T-helper 1 cell treated with Interleukin-12 subunit alpha and Interleukin-12 subunit beta and Interleukin-4 antibody, amounts not matched to agents 30 ng/mL and 1 ng/mL, for 36 hours (primary cell): ENCODE results near the gene SMOC2. TPM values are rescaled to one million over a fixed set of nuclear protein-coding genes. Genes with fewer than 3 reads are reported as not detected.

Experiments used
- intact Hi-C: fragments of 100-400 bp; cut with micrococcal nuclease; formaldehyde crosslinking; loops from one replicate; pipeline ENCODE4 v1.15.1; 2024
- total RNA-seq: library from RNA; stranded (reverse); gene quantifications from 2 replicates; pipeline ENCODE4 v1.2.3, GENCODE V29; 2022

Gene SMOC2
- total RNA-seq, 1 donor from 2014 or later, result not detected

DNA sequence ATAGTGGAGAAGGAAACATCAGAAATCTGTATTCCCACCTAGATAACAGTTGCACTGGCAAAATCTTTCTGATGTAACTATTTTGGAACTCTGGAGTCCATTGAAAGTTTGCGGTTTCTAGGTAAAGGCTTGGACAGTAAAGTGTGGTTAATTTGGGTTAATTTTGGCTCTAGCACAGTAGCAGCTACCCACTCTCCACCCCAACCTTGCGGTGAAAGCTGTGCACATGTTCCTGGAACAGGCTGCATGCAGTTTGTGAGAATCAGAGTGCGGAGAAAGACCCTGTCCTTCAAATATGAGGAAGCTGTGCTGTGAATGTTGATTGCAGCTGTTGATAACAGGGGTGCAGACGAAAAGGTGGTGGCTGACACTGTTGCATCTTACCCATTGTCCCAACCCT, 38.4 kb downstream of the SMOC2 start:
- intact Hi-C loops, result no loop called here

- intact Hi-C loops, result no loop called here
Observed at GRCh38 chr6:168480481-168480880, 39.5 kb downstream of the SMOC2 start.

- intact Hi-C loops, result no loop called here
Observed at GRCh38 chr6:168485818-168486217, 44.8 kb downstream of the SMOC2 start.

DNA sequence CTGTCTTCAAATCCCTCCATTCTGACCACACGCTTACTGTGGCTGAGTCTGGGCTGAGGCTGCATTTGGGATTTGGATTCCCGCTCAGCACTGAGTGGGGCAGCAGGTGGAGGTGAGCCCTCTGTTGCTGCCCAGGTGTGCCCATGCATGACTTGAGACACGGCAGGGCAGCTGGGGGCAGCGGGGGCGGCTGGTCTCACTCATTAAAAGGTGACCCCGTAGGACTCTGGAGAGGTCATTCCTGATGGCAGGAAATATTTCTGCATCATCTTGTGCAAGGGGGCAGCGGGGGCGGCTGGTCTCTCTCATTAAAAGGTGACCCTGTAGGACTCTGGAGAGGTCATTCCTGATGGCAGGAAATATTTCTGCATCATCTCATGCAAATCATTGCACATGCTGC, 49.8 kb downstream of the SMOC2 start:
- intact Hi-C loops, result no loop called here

GRCh38 chr6:168493976-168494375, 53.0 kb downstream of the SMOC2 start:
- intact Hi-C loops, result no loop called here

DNA sequence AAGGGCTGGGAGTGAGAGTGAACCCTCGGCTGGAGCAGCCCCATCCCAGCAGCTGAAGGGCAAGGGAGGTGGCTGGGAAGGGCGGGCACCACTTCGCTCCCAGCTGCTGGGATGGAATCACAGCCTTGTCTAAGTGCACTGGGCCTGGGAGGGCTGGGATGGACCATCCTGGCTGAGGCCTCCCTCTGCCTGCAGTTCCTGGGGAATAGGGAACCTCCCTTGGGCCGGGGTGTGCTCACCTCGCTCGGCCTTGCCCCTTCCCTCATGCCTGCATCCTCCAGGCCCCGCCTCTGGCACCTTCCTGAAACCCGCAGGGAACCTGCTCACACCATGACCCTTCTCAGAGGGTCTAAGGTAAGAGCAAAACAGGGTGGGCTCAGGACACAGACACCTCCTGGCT, 53.7 kb downstream of the SMOC2 start:
- intact Hi-C loops, result no loop called here

DNA sequence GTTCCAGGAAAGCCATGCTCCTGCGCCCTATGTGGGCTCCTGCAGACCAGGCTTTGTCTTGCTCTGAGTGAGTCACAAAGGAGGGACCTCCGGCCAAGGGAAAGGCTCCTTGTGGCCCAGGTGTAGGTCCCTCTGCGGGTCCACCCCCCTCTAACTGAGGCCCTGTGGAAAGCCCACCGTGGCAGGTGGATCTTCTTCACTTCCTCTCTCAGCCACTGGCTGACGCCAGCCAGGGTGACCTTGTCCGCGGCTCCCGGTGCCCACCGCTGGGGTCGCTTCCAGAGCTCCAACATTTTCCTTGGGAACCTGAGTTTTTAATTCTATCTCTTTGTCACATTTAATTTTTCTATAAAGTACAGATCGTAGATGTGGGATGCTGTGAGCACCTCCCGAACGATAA, 54.1 kb downstream of the SMOC2 start:
- intact Hi-C loops, result no loop called here

- intact Hi-C loops, result no loop called here
Observed at GRCh38 chr6:168495636-168496035, 54.7 kb downstream of the SMOC2 start.

DNA sequence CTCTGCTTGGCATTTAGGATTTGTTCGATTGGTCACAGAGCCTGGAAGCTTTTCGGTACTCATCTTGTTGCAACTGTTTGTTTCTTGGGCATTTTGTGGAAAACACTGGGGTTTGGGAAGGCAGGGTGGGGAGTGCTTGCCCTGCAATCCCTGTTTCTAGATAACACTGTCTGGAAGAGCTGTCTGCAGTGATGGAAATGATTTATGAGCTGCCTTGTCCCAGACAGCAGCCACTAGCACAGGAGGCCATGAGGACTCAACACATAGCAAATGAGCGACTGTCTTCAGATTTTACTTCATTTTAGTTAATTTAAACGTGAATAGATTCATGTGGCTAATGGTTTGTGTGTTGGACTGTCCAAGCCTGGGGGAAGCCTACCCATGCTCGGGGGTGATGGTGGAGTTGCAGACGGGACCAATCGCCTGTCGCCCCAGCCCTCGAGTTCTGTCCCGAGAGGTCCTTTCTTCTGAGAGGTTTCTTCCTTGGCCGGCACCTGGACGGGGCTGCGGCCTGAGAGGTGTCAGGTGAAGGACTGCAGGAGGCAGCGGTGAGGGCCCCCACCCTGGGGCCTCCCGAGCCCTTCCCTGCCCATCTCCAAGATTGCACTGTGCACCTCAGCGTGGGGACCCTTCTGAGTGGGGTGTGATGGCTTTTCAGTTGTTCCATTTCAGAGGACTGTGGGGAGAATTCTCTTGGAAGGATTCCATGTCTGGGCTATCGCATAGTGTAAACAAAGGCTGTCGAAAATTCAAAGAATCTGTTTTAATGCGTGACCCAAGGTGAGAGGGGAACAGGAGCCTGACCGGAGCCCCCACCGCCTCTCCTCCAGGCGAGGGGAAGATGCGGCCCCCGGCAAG, 55.4 kb downstream of the SMOC2 start:
- intact Hi-C loops, result no loop called here

DNA sequence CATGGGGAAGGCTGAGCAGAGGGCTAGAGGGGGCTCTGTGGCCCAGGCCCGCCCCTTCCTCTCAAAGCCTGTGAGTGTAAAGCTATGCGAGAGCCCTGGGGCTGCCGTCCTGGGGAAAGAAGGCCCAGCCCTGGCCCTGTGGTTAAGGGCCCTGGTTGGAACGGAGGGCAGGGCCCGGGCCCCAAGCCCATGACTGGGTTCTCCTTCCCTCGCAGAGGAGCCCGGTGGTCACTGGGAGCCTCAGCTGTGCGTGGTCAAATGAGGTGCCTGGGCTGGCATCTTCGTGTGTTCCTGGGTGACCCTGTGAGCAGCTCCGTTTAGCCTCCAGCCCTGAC, 56.0 kb downstream of the SMOC2 start:
- intact Hi-C loops, result no loop called here

GRCh38 chr6:168497381-168497780, 56.4 kb downstream of the SMOC2 start:
- intact Hi-C loops, result no loop called here

DNA sequence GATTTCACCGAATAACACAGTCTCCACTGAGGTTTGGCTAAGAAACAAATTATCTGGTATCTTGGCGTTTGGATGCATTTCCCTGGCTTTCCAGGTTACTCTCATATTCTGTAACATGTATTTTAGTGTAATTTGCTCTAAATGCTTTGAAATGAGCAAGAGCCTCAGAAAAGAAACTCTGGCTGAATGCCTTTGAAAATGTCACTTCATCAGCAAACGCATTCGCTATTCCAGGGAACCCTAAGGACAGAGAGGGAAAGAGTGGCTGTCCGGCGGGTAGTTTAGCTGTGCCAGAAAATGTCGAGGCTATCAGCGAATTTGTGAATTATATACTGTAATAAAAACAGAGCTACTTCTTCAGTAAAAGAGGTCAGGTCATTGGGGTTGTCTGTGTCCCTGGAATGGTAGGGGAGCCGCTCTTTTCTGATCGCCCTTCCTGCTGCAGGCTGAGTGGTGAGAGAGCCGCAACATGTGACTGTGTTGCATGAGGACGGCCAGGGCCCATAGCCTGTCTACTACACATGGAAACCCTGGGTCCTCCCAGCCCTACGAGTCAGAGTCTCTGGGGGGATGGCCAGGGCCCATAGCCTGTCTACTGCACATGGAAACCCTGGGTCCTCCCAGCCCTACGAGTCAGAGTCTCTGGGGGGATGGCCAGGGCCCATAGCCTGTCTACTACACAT, 57.3 kb downstream of the SMOC2 start:
- intact Hi-C loops, result no loop called here

DNA sequence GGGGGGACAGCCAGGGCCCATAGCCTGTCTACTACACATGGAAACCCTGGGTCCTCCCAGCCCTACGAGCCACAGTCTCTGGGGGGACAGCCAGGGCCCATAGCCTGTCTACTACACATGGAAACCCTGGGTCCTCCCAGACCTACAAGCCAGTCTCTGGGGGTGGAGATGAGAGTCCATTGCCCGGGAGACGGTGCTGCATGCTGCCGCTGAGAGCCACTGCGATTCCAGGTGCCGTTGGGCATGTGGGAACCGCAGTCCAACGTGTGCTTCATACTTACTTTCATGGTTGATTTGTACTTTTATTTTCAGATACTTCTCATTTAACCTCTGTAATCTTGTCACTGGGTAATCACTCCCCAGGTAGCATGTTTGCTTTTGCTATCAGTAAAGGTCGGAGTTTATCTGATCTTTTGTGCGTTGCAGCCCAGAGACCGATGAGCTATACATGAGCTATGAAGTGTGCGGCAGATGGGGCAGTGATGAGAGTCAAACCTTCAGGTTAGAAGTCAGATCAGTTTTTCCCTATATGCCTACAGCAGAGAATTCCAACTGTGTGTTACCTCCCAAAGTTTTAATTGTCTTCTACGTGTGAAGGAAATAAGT, 58.2 kb downstream of the SMOC2 start:
- intact Hi-C loops, result no loop called here

DNA sequence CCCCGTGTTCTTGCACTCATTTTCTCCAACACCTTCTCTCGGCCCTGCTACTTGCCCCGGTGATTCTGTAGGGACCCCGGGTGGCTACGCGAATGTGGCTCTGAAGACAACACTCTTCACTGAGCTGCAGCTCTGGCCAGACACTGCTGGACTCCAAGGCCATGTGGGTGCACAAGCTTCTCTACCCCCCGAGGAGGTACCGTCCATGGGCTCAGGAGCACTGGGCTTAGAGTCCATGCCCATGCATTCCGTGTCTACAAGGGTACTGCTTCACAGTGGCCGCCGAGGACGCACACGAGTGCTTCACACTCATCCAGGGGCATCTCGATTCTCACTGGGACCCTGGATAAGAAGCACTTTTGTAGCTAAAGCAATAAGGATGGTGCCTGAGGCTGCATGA, 59.5 kb downstream of the SMOC2 start:
- intact Hi-C loops, result no loop called here

- intact Hi-C loops, result no loop called here
Observed at GRCh38 chr6:168501561-168501960, 60.6 kb downstream of the SMOC2 start.

GRCh38 chr6:168504366-168504765, 63.4 kb downstream of the SMOC2 start:
- intact Hi-C loops, result no loop called here

DNA sequence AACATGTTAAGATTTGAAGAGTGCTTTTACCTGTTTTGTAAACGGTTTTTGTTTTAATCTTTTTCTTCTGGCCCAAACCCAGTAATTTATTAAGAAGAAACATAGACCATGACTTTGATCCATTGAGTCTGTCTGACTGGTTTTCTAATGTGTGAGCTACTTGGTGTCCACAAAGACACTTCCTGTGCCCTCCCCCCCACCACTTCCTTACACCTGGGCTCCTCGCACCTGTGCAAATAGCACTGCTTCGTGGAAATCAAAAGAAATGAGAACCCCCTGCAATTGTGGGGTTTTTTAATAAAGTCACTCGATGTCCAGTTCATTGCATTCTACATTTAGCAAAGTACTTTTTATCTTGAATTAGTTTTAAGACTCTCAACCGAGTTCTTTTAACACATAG, 65.5 kb downstream of the SMOC2 start:
- intact Hi-C loops, result no loop called here

- intact Hi-C loops, result no loop called here
Observed at GRCh38 chr6:168507297-168507696, 66.3 kb downstream of the SMOC2 start.

- intact Hi-C loops, result no loop called here
Observed at GRCh38 chr6:168507730-168508129, 66.7 kb downstream of the SMOC2 start.

- intact Hi-C loops, result no loop called here
Observed at GRCh38 chr6:168508903-168509302, 67.9 kb downstream of the SMOC2 start.

DNA sequence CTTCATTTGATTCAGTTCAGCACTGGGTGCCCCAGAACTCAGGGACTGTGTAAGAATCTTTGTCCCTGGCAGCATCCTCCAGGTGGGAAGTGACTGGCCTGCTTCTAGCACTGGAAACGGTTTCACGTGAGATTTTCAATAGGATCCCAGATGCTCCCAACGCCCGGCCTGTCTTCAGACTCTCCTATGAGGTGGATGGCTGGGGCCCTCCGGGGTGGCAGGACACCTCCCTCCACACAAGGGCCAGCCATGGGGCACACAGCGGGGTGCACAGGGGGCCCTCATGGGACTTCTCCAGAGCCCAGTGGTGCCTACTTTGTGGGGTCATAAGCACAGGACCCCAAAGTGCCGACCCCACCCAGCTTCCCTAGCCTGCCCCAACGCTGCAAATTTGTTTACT, 72.8 kb downstream of the SMOC2 start:
- intact Hi-C loops, result no loop called here

- intact Hi-C loops, result no loop called here
Observed at GRCh38 chr6:168514216-168514615, 73.2 kb downstream of the SMOC2 start.

DNA sequence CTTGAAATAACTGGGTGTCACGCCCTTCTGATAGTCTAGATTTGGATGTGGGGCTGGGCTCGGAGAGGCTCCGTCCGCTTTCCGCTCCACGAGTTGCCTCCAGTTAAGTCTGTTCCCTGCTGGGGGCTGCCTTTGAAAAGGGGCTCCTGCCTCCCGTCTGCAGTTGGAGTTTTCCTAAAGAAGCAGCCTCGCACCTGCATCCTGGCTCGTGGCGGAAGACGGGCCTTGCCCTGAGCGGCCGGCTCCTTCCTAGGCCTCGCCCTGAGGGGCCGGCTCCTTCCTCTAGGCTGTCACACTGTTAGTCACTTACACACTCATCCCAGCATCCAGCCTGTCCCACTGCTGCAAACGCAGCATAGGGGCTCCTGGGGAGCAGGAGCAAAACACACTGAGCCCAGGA, 74.4 kb downstream of the SMOC2 start:
- intact Hi-C loops, result no loop called here
